K562 (cell line): ENCODE measurements around the gene DPT. TPM values are rescaled to one million over a fixed set of nuclear protein-coding genes. Genes with fewer than 3 reads are reported as not detected.

Experiments
- ATAC-seq: fragments of 200-7000 bp; cut with Tn5 transposase; 3 replicates; pipeline ENCODE4 v1.9.1; 2020; ENCODE audit warnings: moderate library complexity
- BruUV-seq: library from RNA; stranded (reverse); fragments of 400-500 nt; replicated peaks from 2 replicates; lab custom pipeline; 2021; lab: Mats Ljungman, UMichigan
- CTCF ChIA-PET: fragments of 300-600 bp; formaldehyde crosslinking; extraction: SDS; loops from one replicate; lab custom pipeline; 2021; ENCODE audit warnings: low intra/inter-chr PET ratio; lab: Yijun Ruan, JAX
- POLR2A ChIA-PET: fragments of 300-600, 350-650 bp; sonication (Branson Sonifier 250); formaldehyde crosslinking; extraction: SDS; loops from one replicate; lab custom pipeline; 2021; ENCODE audit warnings: antibody characterized with exemption, inconsistent platforms; lab: Yijun Ruan, JAX
- DNase-seq, 4 experiments: peaks; one replicate each; pipeline versions ENCODE4 v3.0.0 to v3.0.0-alpha.2; 2011 to 2018; ENCODE audit warnings: low spot score in 3 of 4, mixed read lengths in 3 of 4; ENCODE audit errors: extremely low read depth in 1 of 4
- FAIRE-seq: peaks from 2 replicates; lab custom pipeline; 2011; peaks lifted over from hg19 to GRCh38; lab: Jason Lieb, UNC
- H2AFZ ChIP-seq: 2 replicates; pipeline ENCODE4 v1.6.0; 2011; ENCODE audit warnings: low read depth, low read length, control low read depth, inconsistent platforms
- H3K27ac ChIP-seq: fragments of 200-600 bp; 3 replicates; pipeline ENCODE4 v1.8.0; 2011; ENCODE audit warnings: low read depth, mild to moderate bottlenecking, control low read depth, inconsistent platforms, low read length, moderate library complexity, mixed read lengths; ENCODE audit errors: extremely low read depth
- H3K27me3 ChIP-seq, 2 experiments: fragments of 300-600 bp in 1 of 2; 2 replicates in 1 of 2; 3 replicates in 1 of 2; pipeline versions ENCODE4 v1.6.0 to v1.8.0; 2011; ENCODE audit warnings: inconsistent platforms in 2 of 2, low read length in 2 of 2, mild to moderate bottlenecking in 1 of 2, mixed read lengths in 1 of 2, moderate library complexity in 1 of 2; ENCODE audit not compliant: control insufficient read depth in 2 of 2, insufficient read depth in 2 of 2
- H3K36me3 ChIP-seq: fragments of 300-600 bp; 3 replicates; pipeline ENCODE4 v1.8.0; 2011; ENCODE audit warnings: mild to moderate bottlenecking, low read length, inconsistent platforms; ENCODE audit not compliant: control insufficient read depth, insufficient read depth
- H3K4me1 ChIP-seq, 2 experiments: fragments of 200-600 bp in 1 of 2; replicated peaks in 1 of 2; 2 replicates in 1 of 2; 3 replicates in 1 of 2; pipeline versions ENCODE4 v1.5.1 to v1.8.0; 2011; ENCODE audit warnings: inconsistent platforms in 2 of 2, low read length in 2 of 2, mild to moderate bottlenecking in 1 of 2, mixed read lengths in 1 of 2, moderate library complexity in 1 of 2; ENCODE audit not compliant: control insufficient read depth in 2 of 2, insufficient read depth in 2 of 2
- H3K4me2 ChIP-seq: 2 replicates; pipeline ENCODE4 v1.6.1; 2011; ENCODE audit warnings: low read length, control low read depth, inconsistent platforms, mixed read lengths; ENCODE audit not compliant: insufficient read depth
- H3K4me3 ChIP-seq: fragments of 200-600 bp; sonication (generic), shearing (Covaris generic); 2 replicates; pipeline ENCODE4 v1.5.1; 2016; ENCODE audit warnings: control low read depth, inconsistent platforms
- H3K79me2 ChIP-seq: fragments of 200-600 bp; 3 replicates; pipeline ENCODE4 v1.8.0; 2011; ENCODE audit warnings: low read length, inconsistent platforms; ENCODE audit not compliant: control insufficient read depth, insufficient read depth
- H3K9ac ChIP-seq, 2 experiments: 2 replicates each; pipeline versions ENCODE4 v1.6.0 to v1.6.1; 2011; ENCODE audit warnings: low read depth in 2 of 2, low read length in 2 of 2, control low read depth in 1 of 2, inconsistent platforms in 1 of 2, mild to moderate bottlenecking in 1 of 2, mixed read lengths in 1 of 2; ENCODE audit not compliant: insufficient read depth in 1 of 2
- H3K9me1 ChIP-seq: one replicate; pipeline ENCODE4 v1.6.0; 2011; ENCODE audit warnings: inconsistent platforms, mild to moderate bottlenecking, low read length, moderate library complexity; ENCODE audit not compliant: control insufficient read depth, insufficient read depth
- H3K9me3 ChIP-seq: replicated peaks from 2 replicates; pipeline ENCODE4 v1.5.1; 2011; ENCODE audit warnings: low read depth, low read length, inconsistent platforms; ENCODE audit not compliant: control insufficient read depth, insufficient read depth
- H4K20me1 ChIP-seq: replicated peaks from 2 replicates; pipeline ENCODE4 v1.6.1; 2011; ENCODE audit warnings: low read length, inconsistent platforms, mixed read lengths; ENCODE audit not compliant: control insufficient read depth, insufficient read depth
- CXXC5 ChIP-seq: fragments of 250-450 bp; sonication (Bioruptor Pico); IDR thresholded peaks from 2 replicates; pipeline ENCODE4 v1.8.0; 2022; ENCODE audit warnings: inconsistent platforms, mild to moderate bottlenecking, moderate library complexity
- LCOR ChIP-seq: sonication (generic); formaldehyde crosslinking; IDR thresholded peaks from 2 replicates; pipeline ENCODE4 v1.8.0; 2022; ENCODE audit warnings: mild to moderate bottlenecking, missing genetic modification reagents
- NCOA4 ChIP-seq: fragments of 450-650 bp; IDR thresholded peaks from 2 replicates; pipeline ENCODE4 v1.6.1; 2018; ENCODE audit warnings: mild to moderate bottlenecking; ENCODE audit not compliant: partially characterized antibody
- NR4A1 ChIP-seq, 2 experiments: fragments of 250-450 bp in 1 of 2; fragments of 450-650 bp in 1 of 2; sonication (Bioruptor Pico) in 1 of 2; IDR thresholded peaks; 2 replicates each; pipeline versions ENCODE4 v1.4.0 to v1.6.1; 2016 to 2020; ENCODE audit warnings: mild to moderate bottlenecking in 2 of 2, missing compliant biosample characterization in 1 of 2, missing genetic modification characterization in 1 of 2, moderate library complexity in 1 of 2
- PTRF ChIP-seq: fragments of 450-650 bp; IDR thresholded peaks from 2 replicates; pipeline ENCODE4 v1.6.1; 2016; ENCODE audit warnings: mild to moderate bottlenecking, missing genetic modification characterization, missing compliant biosample characterization
- RBM25 ChIP-seq: fragments of 200-400 bp; formaldehyde crosslinking; IDR thresholded peaks from 2 replicates; pipeline ENCODE4 v1.6.1; 2018; ENCODE audit warnings: low read length, low read depth, moderate library complexity; ENCODE audit not compliant: severe bottlenecking
- SLC30A9 ChIP-seq: fragments of 250-450 bp; sonication (Bioruptor Pico); IDR thresholded peaks from 2 replicates; pipeline ENCODE4 v1.8.0; 2022; ENCODE audit warnings: mild to moderate bottlenecking, moderate library complexity
- SPI1 ChIP-seq: IDR thresholded peaks from 2 replicates; pipeline ENCODE4 v1.6.1; 2011; ENCODE audit warnings: low read depth, low read length, control low read depth, borderline replicate concordance
- WGBS: fragments of 100-300 bp; shearing (Covaris generic); methylation state at CpG from one replicate; pipeline ENCODE4 v1.1.6; 2016; ENCODE audit warnings: low coverage, mixed read lengths; ENCODE audit not compliant: insufficient coverage; ENCODE audit errors: missing lambda C conversion rate; 5-methylcytosine and 5-hydroxymethylcytosine counted together
- in situ Hi-C: fragments of 300-500 bp; cut with MboI; formaldehyde crosslinking; loops from 4 replicates; pipeline ENCODE4 v1.15.0; 2018; ENCODE audit warnings: inconsistent platforms, mixed read lengths
- intact Hi-C: fragments of 100-400 bp; cut with micrococcal nuclease; formaldehyde crosslinking; loops from 2 replicates; pipeline ENCODE4 v1.14.2; 2022
- polyA plus RNA-seq, 8 experiments: library from polyadenylated mRNA; depleted of rRNA in 4 of 8; stranded (reverse) in 5 of 8; unstranded in 3 of 8; fragments of >200 nt; fragmentation: Nextera tagmentation in 2 of 8; fragmentation: Illumina TruSeq in 1 of 8; extraction: Ambion mirVana in 2 of 8; extraction: Trizol in 1 of 8; gene quantifications; 2 replicates each; pipeline versions ENCODE4 v1.2.1 to v1.2.3, GENCODE V29; 2011 to 2014; ENCODE audit warnings: inconsistent platforms in 1 of 8, missing spikeins in 1 of 8
- total RNA-seq, 7 experiments: library from RNA; depleted of rRNA in 6 of 7; stranded (reverse); fragments of >200 nt in 6 of 7; fragmentation: Illumina TruSeq in 2 of 7; extraction: Trizol in 2 of 7; gene quantifications; 2 replicates each; pipeline versions ENCODE4 v1.2.1 to v1.2.3, GENCODE V29; 2011 to 2021; ENCODE audit warnings: low replicate concordance in 1 of 7
- TF ChIP-seq, protein P1 (sequence below): fragments of 250-450 bp; sonication (Bioruptor Pico); IDR thresholded peaks from 2 replicates; pipeline ENCODE4 v1.6.1; 2021; ENCODE audit warnings: mild to moderate bottlenecking

Gene DPT
- total and polyA plus RNA-seq, 9 of the 15 experiments (the other 6 are each of a cell fraction or from before 2014, with no cell fraction given), result not detected

DNA sequence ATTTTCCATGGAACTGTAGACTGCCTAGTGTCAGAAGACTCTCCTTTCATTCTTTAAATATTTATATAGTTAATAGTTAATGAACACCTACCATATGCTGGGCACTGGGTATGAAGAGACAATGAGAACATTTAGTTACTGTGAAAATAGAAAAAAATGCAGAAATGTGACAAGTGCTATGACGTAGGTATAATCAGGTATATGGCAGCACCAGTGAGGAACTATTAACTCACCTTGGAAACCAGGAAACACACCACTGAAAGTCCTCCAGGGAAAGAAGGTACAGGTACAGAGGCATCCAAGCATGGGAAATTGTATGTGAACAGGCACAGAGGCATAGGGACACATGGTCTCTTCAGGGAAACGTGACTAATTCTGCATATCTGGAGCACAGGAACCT, 42.3 kb downstream of the DPT start:
- TF ChIP-seq LCOR (CRISPR knock-in tag) (no peak), RBM25 (no peak), NR4A1 (CRISPR knock-in tag; IDR thresholded peaks at IDR 0.05) (no peak), NR4A1 (tag; IDR thresholded peaks at IDR 0.05) (no peak), SPI1 (no peak), NCOA4 (no peak), PTRF (tag) (no peak), SLC30A9 (CRISPR knock-in tag) (no peak), CXXC5 (CRISPR knock-in tag) (no peak)
- TF ChIP-seq, protein P1, sequence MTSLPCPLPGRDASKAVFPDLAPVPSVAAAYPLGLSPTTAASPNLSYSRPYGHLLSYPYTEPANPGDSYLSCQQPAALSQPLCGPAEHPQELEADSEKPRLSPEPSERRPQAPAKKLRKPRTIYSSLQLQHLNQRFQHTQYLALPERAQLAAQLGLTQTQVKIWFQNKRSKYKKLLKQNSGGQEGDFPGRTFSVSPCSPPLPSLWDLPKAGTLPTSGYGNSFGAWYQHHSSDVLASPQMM (CRISPR knock-in tag), result no peak
- DNase-seq, result no peak

More for the DNA sequence above, 42.3 kb downstream of the DPT start:
- H3K9me1 ChIP-seq, result no peaks in the 10 kb centered on the region
- no peak overlapping the region for H2AFZ ChIP-seq
- H3K36me3 ChIP-seq, result no peaks in the 10 kb centered on the region
- intact Hi-C loops (no loop called here), in situ Hi-C loops (no loop called here)
- 2% methylated on average over 2 of the region's 2 CpGs for WGBS
- H3K9me3 ChIP-seq, result no peaks in the 10 kb centered on the region
- H3K27ac ChIP-seq, result no peak overlapping the region
- no peak overlapping the region for H3K9ac ChIP-seq
- no peak overlapping the region for H3K4me3 ChIP-seq
- no peaks in the 10 kb centered on the region for H4K20me1 ChIP-seq
- no TSS peak for BruUV-seq
- H3K4me1 ChIP-seq, result no peaks in the 10 kb centered on the region
- no peak overlapping the region for H3K4me2 ChIP-seq
- ChIA-PET CTCF (no interaction called here), POLR2A (no interaction called here)
- ATAC-seq (no peak), FAIRE-seq (no peak)
- no peaks in the 10 kb centered on the region; a peak in 1 of 5 replicates for H3K27me3 ChIP-seq
- no peaks in the 10 kb centered on the region for H3K79me2 ChIP-seq
